ENCODE measurements around the gene MAPRE3. TPM values are rescaled to one million over a fixed set of nuclear protein-coding genes. Genes with fewer than 3 reads are reported as not detected.
A peak's percentile ranks its signal among the peaks of the same experiment; 100 is the strongest.

Gene MAPRE3
- total RNA-seq, 1 donor from 2014 or later: 3.7 TPM

- H3K27me3 Mint-ChIP-seq (ENCODE audit: insufficient read depth): peaks cover 6% of the 10 kb centered on the region
- peaks cover 4% of the 10 kb centered on the region for H3K4me1 Mint-ChIP-seq (ENCODE audit: low read depth)
- H3K4me3 Mint-ChIP-seq: no peak overlapping the region
- no peak for DNase-seq (ENCODE audit: low spot score)
- H3K36me3 Mint-ChIP-seq (ENCODE audit: low read depth): no peaks in the 10 kb centered on the region
- H3K27ac Mint-ChIP-seq: no peak overlapping the region
- intact Hi-C loops (cut with micrococcal nuclease): no loop called here
- no peaks in the 10 kb centered on the region for H3K9me3 Mint-ChIP-seq
Measured at GRCh38 chr2:26938399-26939118, 31.9 kb upstream of the MAPRE3 start.

GRCh38 chr2:26940001-26940400, 30.4 kb upstream of the MAPRE3 start:
- H3K4me1 Mint-ChIP-seq (ENCODE audit: low read depth): peaks cover 4% of the 10 kb centered on the region
- no peaks in the 10 kb centered on the region for H3K36me3 Mint-ChIP-seq (ENCODE audit: low read depth)
- no peak overlapping the region for H3K4me3 Mint-ChIP-seq
- intact Hi-C loops (cut with micrococcal nuclease): no loop called here
- peaks cover 6% of the 10 kb centered on the region for H3K27me3 Mint-ChIP-seq (ENCODE audit: insufficient read depth)
- no peak for DNase-seq (ENCODE audit: low spot score)
- no peaks in the 10 kb centered on the region for H3K9me3 Mint-ChIP-seq
- no peak overlapping the region for H3K27ac Mint-ChIP-seq

GRCh38 chr2:26941486-26941885, 29.0 kb upstream of the MAPRE3 start:
- H3K27me3 Mint-ChIP-seq (ENCODE audit: insufficient read depth): peaks cover 6% of the 10 kb centered on the region
- no peak overlapping the region for H3K27ac Mint-ChIP-seq
- no peaks in the 10 kb centered on the region for H3K36me3 Mint-ChIP-seq (ENCODE audit: low read depth)
- DNase-seq (ENCODE audit: low spot score): no peak
- H3K4me3 Mint-ChIP-seq: no peak overlapping the region
- H3K4me1 Mint-ChIP-seq (ENCODE audit: low read depth): peaks cover 4% of the 10 kb centered on the region
- no peaks in the 10 kb centered on the region for H3K9me3 Mint-ChIP-seq
- intact Hi-C loops (cut with micrococcal nuclease): no loop called here

- H3K27me3 Mint-ChIP-seq (ENCODE audit: insufficient read depth): peaks cover 6% of the 10 kb centered on the region
- no peak overlapping the region for H3K27ac Mint-ChIP-seq
- H3K9me3 Mint-ChIP-seq: no peaks in the 10 kb centered on the region
- DNase-seq (ENCODE audit: low spot score): peak; percentile 43
- intact Hi-C loops (cut with micrococcal nuclease): loop anchor here (1.0 kb wide), 1 partner anchor 96 kb away; no protein-coding TSS in a partner anchor
- H3K36me3 Mint-ChIP-seq (ENCODE audit: low read depth): no peaks in the 10 kb centered on the region
- H3K4me3 Mint-ChIP-seq: no peak overlapping the region
- H3K4me1 Mint-ChIP-seq (ENCODE audit: low read depth): peaks cover 4% of the 10 kb centered on the region
Measured at GRCh38 chr2:26942543-26943295, 27.7 kb upstream of the MAPRE3 start.

- H3K4me1 Mint-ChIP-seq (ENCODE audit: low read depth): peaks cover 4% of the 10 kb centered on the region
Measured at GRCh38 chr2:26945991-26946750, 24.3 kb upstream of the MAPRE3 start.

GRCh38 chr2:26946841-26947784, 23.3 kb upstream of the MAPRE3 start:
- H3K9me3 Mint-ChIP-seq: no peaks in the 10 kb centered on the region
- no peak overlapping the region for H3K4me3 Mint-ChIP-seq
- H3K4me1 Mint-ChIP-seq (ENCODE audit: low read depth): peaks cover 4% of the 10 kb centered on the region
- no peaks in the 10 kb centered on the region for H3K36me3 Mint-ChIP-seq (ENCODE audit: low read depth)
- no peak for DNase-seq (ENCODE audit: low spot score)
- peaks cover 1% of the 10 kb centered on the region for H3K27me3 Mint-ChIP-seq (ENCODE audit: insufficient read depth)
- no peak overlapping the region for H3K27ac Mint-ChIP-seq
- intact Hi-C loops (cut with micrococcal nuclease): no loop called here

More at GRCh38 chr2:26945991-26946750, 24.3 kb upstream of the MAPRE3 start:
- peaks cover 2% of the 10 kb centered on the region for H3K27me3 Mint-ChIP-seq (ENCODE audit: insufficient read depth)
- intact Hi-C loops (cut with micrococcal nuclease): no loop called here
- H3K9me3 Mint-ChIP-seq: no peaks in the 10 kb centered on the region
- no peak for DNase-seq (ENCODE audit: low spot score)
- H3K36me3 Mint-ChIP-seq (ENCODE audit: low read depth): no peaks in the 10 kb centered on the region
- H3K27ac Mint-ChIP-seq: no peak overlapping the region
- H3K4me3 Mint-ChIP-seq: no peak overlapping the region

GRCh38 chr2:26948800-26949199, 21.6 kb upstream of the MAPRE3 start:
- intact Hi-C loops (cut with micrococcal nuclease): no loop called here
- H3K4me3 Mint-ChIP-seq: no peak overlapping the region
- no peak for DNase-seq (ENCODE audit: low spot score)
- no peak overlapping the region for H3K27ac Mint-ChIP-seq
- H3K9me3 Mint-ChIP-seq: no peaks in the 10 kb centered on the region
- H3K36me3 Mint-ChIP-seq (ENCODE audit: low read depth): no peaks in the 10 kb centered on the region
- H3K4me1 Mint-ChIP-seq (ENCODE audit: low read depth): no peaks in the 10 kb centered on the region
- H3K27me3 Mint-ChIP-seq (ENCODE audit: insufficient read depth): peaks cover 7% of the 10 kb centered on the region

GRCh38 chr2:26950246-26950645, 20.2 kb upstream of the MAPRE3 start:
- H3K4me3 Mint-ChIP-seq: no peak overlapping the region
- intact Hi-C loops (cut with micrococcal nuclease): no loop called here
- H3K9me3 Mint-ChIP-seq: no peaks in the 10 kb centered on the region
- H3K27me3 Mint-ChIP-seq (ENCODE audit: insufficient read depth): peaks cover 9% of the 10 kb centered on the region
- H3K4me1 Mint-ChIP-seq (ENCODE audit: low read depth): no peaks in the 10 kb centered on the region
- no peak overlapping the region for H3K27ac Mint-ChIP-seq
- DNase-seq (ENCODE audit: low spot score): no peak
- no peaks in the 10 kb centered on the region for H3K36me3 Mint-ChIP-seq (ENCODE audit: low read depth)

GRCh38 chr2:26951236-26951635, 19.2 kb upstream of the MAPRE3 start:
- DNase-seq (ENCODE audit: low spot score): no peak
- no peaks in the 10 kb centered on the region for H3K36me3 Mint-ChIP-seq (ENCODE audit: low read depth)
- no peak overlapping the region for H3K27ac Mint-ChIP-seq
- H3K9me3 Mint-ChIP-seq: no peaks in the 10 kb centered on the region
- intact Hi-C loops (cut with micrococcal nuclease): no loop called here
- no peaks in the 10 kb centered on the region for H3K4me1 Mint-ChIP-seq (ENCODE audit: low read depth)
- H3K4me3 Mint-ChIP-seq: no peak overlapping the region
- peaks cover 17% of the 10 kb centered on the region for H3K27me3 Mint-ChIP-seq (ENCODE audit: insufficient read depth)

- H3K27ac Mint-ChIP-seq: no peak overlapping the region
- no peak for DNase-seq (ENCODE audit: low spot score)
- no peaks in the 10 kb centered on the region for H3K36me3 Mint-ChIP-seq (ENCODE audit: low read depth)
- H3K4me1 Mint-ChIP-seq (ENCODE audit: low read depth): no peaks in the 10 kb centered on the region
- H3K9me3 Mint-ChIP-seq: no peaks in the 10 kb centered on the region
- intact Hi-C loops (cut with micrococcal nuclease): no loop called here
- H3K27me3 Mint-ChIP-seq (ENCODE audit: insufficient read depth): peaks cover 24% of the 10 kb centered on the region
- H3K4me3 Mint-ChIP-seq: no peak overlapping the region
Measured at GRCh38 chr2:26952374-26952773, 18.1 kb upstream of the MAPRE3 start.

GRCh38 chr2:26954135-26954534, 16.3 kb upstream of the MAPRE3 start:
- H3K4me3 Mint-ChIP-seq: no peak overlapping the region
- DNase-seq (ENCODE audit: low spot score): no peak
- intact Hi-C loops (cut with micrococcal nuclease): no loop called here
- no peaks in the 10 kb centered on the region for H3K9me3 Mint-ChIP-seq
- H3K4me1 Mint-ChIP-seq (ENCODE audit: low read depth): no peaks in the 10 kb centered on the region
- H3K27ac Mint-ChIP-seq: no peak overlapping the region
- no peaks in the 10 kb centered on the region for H3K36me3 Mint-ChIP-seq (ENCODE audit: low read depth)
- H3K27me3 Mint-ChIP-seq (ENCODE audit: insufficient read depth): peaks cover 34% of the 10 kb centered on the region

- intact Hi-C loops (cut with micrococcal nuclease): no loop called here
- DNase-seq (ENCODE audit: low spot score): no peak
- peaks cover 36% of the 10 kb centered on the region for H3K27me3 Mint-ChIP-seq (ENCODE audit: insufficient read depth)
- no peak overlapping the region for H3K27ac Mint-ChIP-seq
- no peaks in the 10 kb centered on the region for H3K4me1 Mint-ChIP-seq (ENCODE audit: low read depth)
- H3K36me3 Mint-ChIP-seq (ENCODE audit: low read depth): no peaks in the 10 kb centered on the region
- H3K9me3 Mint-ChIP-seq: no peaks in the 10 kb centered on the region
- H3K4me3 Mint-ChIP-seq: no peak overlapping the region
Measured at GRCh38 chr2:26957041-26957440, 13.4 kb upstream of the MAPRE3 start.

Measured in activated T-helper 1 cell treated with anti-CD3 and anti-CD28 coated beads, Interleukin-12 subunit alpha, Interleukin-12 subunit beta, Interleukin-2, Interleukin-4 antibody, amounts not matched to agents 30 ng/mL and 10 ng/mL and 1 ng/mL, durations not matched to agents 14 hours and 24 hours and 36 hours (primary cell).